ENCODE data around the gene ADAM8.
"Not testable (repeated sequence)": the region's sequence is repeated elsewhere in the genome, so short reads cannot be mapped to it uniquely, and the experiment has no call there.

The ADAM8 gene

GRCh38 chr10:133229265-133230043 is 47.2 kb downstream of the ADAM8 start:
- no peak for DNase-seq

GRCh38 chr10:133227256-133227655 is 49.4 kb downstream of the ADAM8 start:
- DNase-seq, result no peak

DNA sequence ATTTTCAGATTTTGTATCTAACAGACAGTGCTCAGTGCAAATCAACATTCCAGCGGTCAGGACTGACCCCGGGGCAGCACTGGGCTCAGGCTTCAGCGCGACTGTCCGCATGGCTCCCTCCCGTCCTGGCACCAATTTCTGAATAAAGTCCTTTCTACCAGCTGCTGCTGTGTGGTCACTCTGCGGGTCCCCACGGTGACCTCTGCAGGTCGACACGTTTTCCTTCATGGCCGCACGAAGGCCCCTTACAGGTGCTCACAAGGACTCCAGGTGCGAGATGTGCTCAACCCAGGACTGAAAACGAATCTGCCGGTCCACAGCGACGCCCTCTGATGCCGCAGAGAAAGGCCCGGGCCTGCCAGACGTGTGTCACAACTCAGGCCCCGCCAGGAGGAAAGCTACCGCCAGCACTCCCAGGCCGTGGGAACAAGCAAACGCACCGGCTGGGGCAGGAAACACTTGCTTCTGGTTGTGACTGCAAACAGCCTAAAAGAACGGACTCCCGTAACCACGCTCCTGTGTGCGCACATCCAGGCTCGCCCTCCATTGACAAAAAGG is 50.3 kb downstream of the ADAM8 start:
- DNase-seq, result no peak

GRCh38 chr10:133225707-133226191 is 50.9 kb downstream of the ADAM8 start:
- DNase-seq, result no peak

- DNase-seq, result no peak
Observed at GRCh38 chr10:133224756-133225372, 51.8 kb downstream of the ADAM8 start.

DNA sequence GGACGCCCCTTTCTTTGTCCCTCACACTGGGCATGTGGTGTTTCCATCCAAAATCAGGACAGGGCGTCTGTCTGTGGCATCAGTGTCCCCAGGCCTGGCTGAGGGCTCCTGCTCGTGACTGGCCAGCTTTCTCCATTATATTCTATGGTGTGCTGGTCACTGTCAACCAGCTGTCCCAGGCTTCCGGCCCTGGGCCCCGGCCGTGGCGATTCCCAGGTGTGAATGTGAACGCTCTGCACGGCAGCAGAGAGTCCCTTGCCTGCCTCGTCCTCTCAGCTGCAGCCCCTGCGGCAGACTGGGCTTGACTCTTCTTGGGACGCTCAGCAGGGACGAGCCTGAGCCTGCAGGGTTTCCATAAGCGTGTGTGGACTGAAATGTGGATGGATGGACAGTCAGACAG is 52.6 kb downstream of the ADAM8 start:
- DNase-seq, result no peak

GRCh38 chr10:133221756-133222155 is 54.9 kb downstream of the ADAM8 start:
- not testable (repeated sequence) for DNase-seq

DNA sequence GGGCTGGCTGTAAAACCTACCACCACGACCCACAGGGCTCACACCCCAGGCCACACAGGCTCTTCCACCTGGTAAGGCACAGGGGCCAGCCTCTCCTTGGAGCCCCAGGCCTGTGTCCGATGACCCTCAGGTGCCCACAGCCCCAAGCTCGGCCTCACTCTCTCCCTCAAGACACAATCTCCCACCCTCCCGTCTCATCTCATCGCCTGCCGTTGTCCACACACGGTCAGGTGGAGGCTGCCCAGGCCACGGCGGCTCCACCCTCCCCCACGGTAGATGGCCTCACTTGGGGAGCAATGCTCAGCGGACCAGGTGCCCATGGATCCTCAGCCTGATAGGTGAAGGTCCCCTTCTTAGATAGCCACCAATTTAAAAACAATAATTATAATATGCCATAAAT is 55.3 kb downstream of the ADAM8 start:
- no peak for DNase-seq

DNA sequence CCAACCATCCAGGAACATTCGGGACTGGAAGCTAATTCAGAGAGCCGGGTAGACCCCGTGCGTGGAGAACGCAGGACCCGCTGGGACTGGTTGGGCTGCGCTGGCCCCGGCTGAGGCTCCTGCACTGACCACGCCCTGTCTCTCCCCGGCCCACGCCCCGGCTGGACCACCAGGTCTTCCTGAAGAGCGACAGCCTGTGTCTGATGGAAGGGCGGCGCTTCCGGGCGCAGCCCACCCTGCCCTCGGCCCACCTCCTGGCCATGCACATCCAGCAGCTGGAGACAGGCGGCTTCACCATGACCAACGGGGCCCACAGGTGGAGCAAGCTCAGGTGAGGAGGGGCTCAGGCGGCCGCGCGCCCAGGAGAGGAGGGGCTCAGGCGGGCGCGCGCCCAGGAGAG is 56.9 kb downstream of the ADAM8 start:
- no peak for DNase-seq

DNA sequence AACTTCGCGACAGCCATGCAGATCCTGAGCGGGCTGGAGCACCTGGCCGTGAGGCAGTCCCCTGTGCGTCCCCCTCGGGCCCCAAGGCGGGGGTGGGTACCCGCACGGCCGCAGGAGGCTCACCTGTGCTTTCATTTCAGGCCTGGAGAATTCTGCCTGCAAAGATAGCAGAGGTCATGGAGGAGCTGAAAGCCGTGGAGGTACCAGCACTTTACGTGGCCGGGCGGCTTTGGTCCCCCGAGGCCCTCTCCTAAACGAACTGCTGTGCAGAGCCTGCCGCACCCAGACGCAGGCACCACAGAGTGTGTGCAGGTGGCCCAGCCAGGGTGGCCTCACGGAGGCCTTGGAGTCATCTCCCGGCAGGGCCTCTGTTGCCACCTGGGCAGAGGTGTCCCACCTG is 57.8 kb downstream of the ADAM8 start:
- no peak for DNase-seq

DNA sequence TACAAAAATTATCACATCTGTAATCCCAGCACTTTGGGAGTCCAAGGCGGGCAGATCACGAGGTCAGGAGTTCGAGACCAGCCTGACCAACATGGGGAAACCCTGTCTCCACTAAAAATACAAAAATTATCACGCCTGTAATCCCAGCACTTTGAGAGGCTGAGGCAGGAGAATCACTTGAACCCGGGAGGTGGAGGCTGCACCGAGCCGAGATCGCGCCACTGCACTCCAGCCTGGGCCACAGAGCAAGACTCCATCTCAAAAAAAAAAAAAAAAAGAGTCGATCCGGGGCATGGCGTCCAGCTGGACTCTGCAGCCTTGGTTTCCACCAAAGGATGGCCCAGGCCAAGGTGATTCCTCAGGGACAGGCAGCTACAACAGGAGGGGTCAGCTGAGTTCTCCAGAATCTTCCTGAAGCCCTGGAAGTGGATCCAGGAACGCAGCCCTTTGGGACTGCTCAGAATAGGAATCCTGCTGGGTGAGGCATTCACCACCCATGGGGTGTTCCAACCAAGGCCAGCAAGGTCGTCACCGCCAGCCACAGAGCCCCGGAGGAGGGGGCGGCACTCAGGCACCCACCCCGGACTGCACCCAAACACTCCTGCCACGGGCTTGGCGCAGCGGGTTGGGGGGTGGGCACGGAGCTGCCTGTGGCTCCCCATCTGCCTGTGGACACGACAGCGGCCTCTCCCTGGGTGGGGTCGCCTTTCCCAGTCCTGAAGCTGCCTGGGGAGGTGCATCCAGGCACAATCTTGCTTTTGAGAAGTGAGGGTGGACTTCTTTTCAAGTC is 58.7 kb downstream of the ADAM8 start:
- no peak for DNase-seq

- no peak for DNase-seq
Observed at GRCh38 chr10:133216776-133217175, 59.9 kb downstream of the ADAM8 start.

GRCh38 chr10:133215586-133215985 is 61.1 kb downstream of the ADAM8 start:
- no peak for DNase-seq

DNA sequence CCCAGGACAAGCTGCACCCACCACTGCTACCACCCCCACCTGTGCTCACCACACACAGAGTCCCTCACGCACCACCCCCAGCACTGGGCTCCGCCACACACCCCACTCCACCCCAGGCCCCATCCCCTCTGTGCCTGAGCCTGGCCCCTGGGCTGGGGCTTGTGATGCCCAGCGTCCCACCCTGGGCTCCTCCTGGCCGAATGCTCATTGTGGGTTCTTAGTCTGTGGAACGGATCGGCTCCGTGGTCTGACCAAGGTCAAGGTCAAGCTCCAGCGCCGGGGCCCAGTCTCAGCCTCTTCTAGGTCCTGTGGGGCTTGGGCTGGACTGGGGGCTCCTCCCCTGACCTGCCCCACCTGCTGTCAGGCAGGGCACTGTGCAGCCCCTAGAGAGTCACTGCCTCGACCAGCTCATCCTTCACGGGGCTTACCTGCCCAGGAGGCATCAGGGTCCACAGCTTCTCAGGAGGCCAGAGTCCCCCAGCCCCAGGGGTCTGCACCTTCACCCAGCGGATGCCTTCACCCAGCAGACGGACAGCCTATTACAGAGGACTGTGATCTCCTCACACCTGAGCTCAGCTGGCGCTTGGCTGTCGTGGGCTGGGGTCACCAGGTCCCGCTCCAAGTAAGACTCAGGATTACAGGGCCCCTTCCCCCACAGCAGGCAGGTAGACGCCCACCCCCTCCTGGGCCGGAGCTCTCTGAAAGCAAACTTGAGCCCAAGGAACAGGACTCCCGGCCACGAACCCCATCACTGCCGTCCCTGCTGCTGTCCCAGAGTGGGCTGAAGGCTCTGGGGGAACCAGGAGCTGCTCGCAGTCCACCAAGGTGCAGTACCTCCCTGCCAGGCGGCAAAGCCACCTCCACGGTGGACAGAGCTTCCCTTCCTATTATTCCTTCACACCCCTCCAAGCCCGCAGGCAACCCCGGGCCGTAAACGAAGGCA is 61.9 kb downstream of the ADAM8 start:
- DNase-seq, result no peak

DNA sequence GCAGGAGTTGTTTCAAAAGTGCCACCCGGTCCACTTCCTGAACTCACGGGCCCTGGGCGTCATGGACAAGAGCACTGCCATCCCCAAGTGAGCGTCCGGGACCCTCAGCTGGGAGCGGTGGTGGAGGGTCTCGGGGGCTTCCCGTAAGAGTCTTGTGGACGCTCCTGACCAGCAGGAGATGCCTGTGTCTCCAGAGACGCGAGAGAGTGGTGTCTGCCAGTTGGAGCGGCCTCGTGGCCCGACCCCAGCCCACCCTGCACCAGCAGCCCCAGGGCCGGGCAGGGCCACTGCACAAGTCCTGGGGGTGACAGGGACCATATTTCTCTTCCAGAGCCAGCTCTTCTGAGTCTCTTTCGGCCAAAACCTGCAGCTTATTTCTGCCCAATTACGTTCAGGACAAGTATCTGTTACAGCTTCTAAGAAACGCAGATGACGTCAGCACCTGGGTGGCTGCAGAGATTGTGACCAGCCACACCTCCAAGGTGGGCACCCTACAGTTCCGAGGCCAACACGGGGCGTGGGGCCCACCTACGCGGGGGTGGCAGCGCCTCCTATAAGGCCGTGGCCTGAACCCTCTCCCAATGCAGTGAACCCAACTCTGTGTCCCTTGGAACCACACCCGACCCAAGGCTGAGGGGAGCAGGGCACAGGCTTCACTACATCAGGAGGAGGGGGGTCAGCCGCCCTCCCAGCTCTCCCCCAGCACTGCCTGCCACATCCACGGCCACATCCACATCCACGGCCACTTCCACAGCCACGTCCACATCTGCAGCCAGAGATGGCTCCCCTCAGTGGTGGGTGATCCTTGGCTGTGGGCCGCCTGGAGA is 62.8 kb downstream of the ADAM8 start:
- DNase-seq, result no peak

GRCh38 chr10:133212853-133213494 is 63.7 kb downstream of the ADAM8 start:
- no peak for DNase-seq

Data from CD4-positive, alpha-beta T cell treated with Interleukin-15 for 1 hour (primary cell).